Stimulated activated memory B cell treated with anti-CD40 and anti-IgM and Interleukin-4, amounts not matched to agents 10 μg/mL and 1 μg/mL and 100 μg/mL, for 72 hours (primary cell): ENCODE data around the gene SNRPD2.
A peak's percentile ranks its signal among the peaks of the same experiment; 100 is the strongest.

Experiments
- ATAC-seq: fragments of 150-1000 bp; cut with Tn5 transposase; 2 replicates; pipeline ENCODE4 v1.10.0; 2021
- H3K27ac Mint-ChIP-seq: one replicate; pipeline ENCODE4 v1.8.0; 2022; ENCODE audit warnings: mild to moderate bottlenecking, mixed read lengths
- H3K27me3 Mint-ChIP-seq: one replicate; pipeline ENCODE4 v1.8.0; 2022; ENCODE audit warnings: mixed read lengths
- H3K36me3 Mint-ChIP-seq: one replicate; pipeline ENCODE4 v1.8.0; 2022; ENCODE audit warnings: mixed read lengths
- H3K4me1 Mint-ChIP-seq: one replicate; pipeline ENCODE4 v1.8.0; 2022; ENCODE audit warnings: mixed read lengths
- H3K4me3 Mint-ChIP-seq: one replicate; pipeline ENCODE4 v1.8.0; 2022; ENCODE audit warnings: mild to moderate bottlenecking, moderate library complexity, mixed read lengths
- H3K9me3 Mint-ChIP-seq: one replicate; pipeline ENCODE4 v1.8.0; 2022; ENCODE audit warnings: mixed read lengths

SNRPD2 gene

GRCh38 chr19:45677351-45678230, 14.2 kb downstream of the SNRPD2 start:
- Mint-ChIP-seq H3K36me3 (peaks cover 6% of the 10 kb centered on the region), H3K4me1 (peaks cover 33% of the 10 kb centered on the region), H3K27ac (no peak overlapping the region), H3K27me3 (peaks cover 33% of the 10 kb centered on the region), H3K9me3 (no peaks in the 10 kb centered on the region), H3K4me3 (peak overlapping the region; percentile 75)
- peak; percentile 50 for ATAC-seq

- Mint-ChIP-seq H3K4me3 (peak overlapping the region; percentile 46), H3K27me3 (peaks cover 33% of the 10 kb centered on the region)
Observed at GRCh38 chr19:45676851-45677263, 14.9 kb downstream of the SNRPD2 start.

GRCh38 chr19:45674946-45675345, 16.8 kb downstream of the SNRPD2 start:
- ATAC-seq = no peak

More at GRCh38 chr19:45676851-45677263, 14.9 kb downstream of the SNRPD2 start:
- Mint-ChIP-seq H3K27ac (no peak overlapping the region), H3K9me3 (no peaks in the 10 kb centered on the region), H3K36me3 (peaks cover 3% of the 10 kb centered on the region), H3K4me1 (peaks cover 29% of the 10 kb centered on the region)
- ATAC-seq = peak; percentile 44

GRCh38 chr19:45670670-45671453, 20.9 kb downstream of the SNRPD2 start:
- Mint-ChIP-seq H3K9me3 (no peaks in the 10 kb centered on the region), H3K4me3 (peak overlapping the region; percentile 27), H3K4me1 (peaks cover 34% of the 10 kb centered on the region), H3K27ac (no peak overlapping the region), H3K27me3 (peaks cover 50% of the 10 kb centered on the region), H3K36me3 (no peaks in the 10 kb centered on the region)
- ATAC-seq = peak; percentile 51

More at GRCh38 chr19:45674946-45675345, 16.8 kb downstream of the SNRPD2 start:
- Mint-ChIP-seq H3K4me1 (peaks cover 32% of the 10 kb centered on the region), H3K27me3 (peaks cover 52% of the 10 kb centered on the region), H3K4me3 (no peak overlapping the region), H3K27ac (no peak overlapping the region), H3K36me3 (no peaks in the 10 kb centered on the region), H3K9me3 (no peaks in the 10 kb centered on the region)

- Mint-ChIP-seq H3K9me3 (no peaks in the 10 kb centered on the region), H3K4me3 (peak overlapping the region; percentile 75), H3K27ac (peak overlapping the region; percentile 56), H3K4me1 (peaks cover 34% of the 10 kb centered on the region), H3K36me3 (no peaks in the 10 kb centered on the region), H3K27me3 (peaks cover 66% of the 10 kb centered on the region)
- peak; percentile 21 for ATAC-seq
Observed at GRCh38 chr19:45668342-45668871, 23.3 kb downstream of the SNRPD2 start.

GRCh38 chr19:45667620-45668341, 24.0 kb downstream of the SNRPD2 start, which contains the start of gene GIPR:
Gene GIPR, plus strand, starts transcription at chr19:45668221. Its CDS starts 1,300 bp downstream, at chr19:45669521.
- H3K27ac Mint-ChIP-seq = peak within 1 kb of the TSS; percentile 56
- H3K9me3 Mint-ChIP-seq = no peaks in the 10 kb centered on the region
- peak within 1 kb of the TSS; percentile 75 for H3K4me3 Mint-ChIP-seq

GRCh38 chr19:45664575-45664974, 27.2 kb downstream of the SNRPD2 start:
- H3K27me3 Mint-ChIP-seq = peaks cover 66% of the 10 kb centered on the region
- ATAC-seq = no peak
- peaks cover 21% of the 10 kb centered on the region for H3K4me1 Mint-ChIP-seq
- no peaks in the 10 kb centered on the region for H3K9me3 Mint-ChIP-seq
- no peak overlapping the region for H3K27ac Mint-ChIP-seq
- no peaks in the 10 kb centered on the region for H3K36me3 Mint-ChIP-seq
- H3K4me3 Mint-ChIP-seq = no peak overlapping the region

More at GRCh38 chr19:45667620-45668341, 24.0 kb downstream of the SNRPD2 start, which contains the start of gene GIPR:
- Mint-ChIP-seq H3K27me3 (peaks cover 66% of the 10 kb centered on the region), H3K36me3 (no peaks in the 10 kb centered on the region), H3K4me1 (peaks cover 34% of the 10 kb centered on the region)
- peak; percentile 51 for ATAC-seq

- ATAC-seq = no peak
- Mint-ChIP-seq H3K9me3 (no peaks in the 10 kb centered on the region), H3K4me3 (no peak overlapping the region), H3K27me3 (peaks cover 66% of the 10 kb centered on the region), H3K27ac (no peak overlapping the region), H3K4me1 (peaks cover 13% of the 10 kb centered on the region), H3K36me3 (no peaks in the 10 kb centered on the region)
Observed at GRCh38 chr19:45663800-45664199, 28.0 kb downstream of the SNRPD2 start.

- H3K27ac Mint-ChIP-seq = no peak overlapping the region
- no peaks in the 10 kb centered on the region for H3K36me3 Mint-ChIP-seq
- H3K9me3 Mint-ChIP-seq = no peaks in the 10 kb centered on the region
- peaks cover 52% of the 10 kb centered on the region for H3K27me3 Mint-ChIP-seq
- H3K4me3 Mint-ChIP-seq = no peak overlapping the region
- H3K4me1 Mint-ChIP-seq = no peaks in the 10 kb centered on the region
- ATAC-seq = no peak
Observed at GRCh38 chr19:45660636-45661035, 31.1 kb downstream of the SNRPD2 start.

GRCh38 chr19:45659096-45659729, 32.5 kb downstream of the SNRPD2 start:
- no peak overlapping the region for H3K4me3 Mint-ChIP-seq
- H3K36me3 Mint-ChIP-seq = no peaks in the 10 kb centered on the region
- H3K9me3 Mint-ChIP-seq = no peaks in the 10 kb centered on the region

GRCh38 chr19:45657520-45658167, 34.1 kb downstream of the SNRPD2 start:
- no peaks in the 10 kb centered on the region for H3K4me1 Mint-ChIP-seq
- H3K9me3 Mint-ChIP-seq = no peaks in the 10 kb centered on the region
- no peak for ATAC-seq
- H3K27me3 Mint-ChIP-seq = peaks cover 35% of the 10 kb centered on the region
- no peak overlapping the region for H3K4me3 Mint-ChIP-seq
- H3K27ac Mint-ChIP-seq = no peak overlapping the region
- H3K36me3 Mint-ChIP-seq = no peaks in the 10 kb centered on the region

More at GRCh38 chr19:45659096-45659729, 32.5 kb downstream of the SNRPD2 start:
- Mint-ChIP-seq H3K27me3 (peaks cover 41% of the 10 kb centered on the region), H3K27ac (no peak overlapping the region), H3K4me1 (no peaks in the 10 kb centered on the region)
- peak; percentile 36 for ATAC-seq

- no peak overlapping the region for H3K4me3 Mint-ChIP-seq
- H3K9me3 Mint-ChIP-seq = no peaks in the 10 kb centered on the region
- ATAC-seq = no peak
- H3K4me1 Mint-ChIP-seq = no peaks in the 10 kb centered on the region
- peaks cover 32% of the 10 kb centered on the region for H3K27me3 Mint-ChIP-seq
- no peaks in the 10 kb centered on the region for H3K36me3 Mint-ChIP-seq
- no peak overlapping the region for H3K27ac Mint-ChIP-seq
Observed at GRCh38 chr19:45655073-45655472, 36.7 kb downstream of the SNRPD2 start.

GRCh38 chr19:45653634-45654033, 38.1 kb downstream of the SNRPD2 start:
- Mint-ChIP-seq H3K4me1 (no peaks in the 10 kb centered on the region), H3K36me3 (no peaks in the 10 kb centered on the region), H3K4me3 (no peak overlapping the region), H3K27ac (no peak overlapping the region), H3K9me3 (no peaks in the 10 kb centered on the region), H3K27me3 (peaks cover 18% of the 10 kb centered on the region)
- ATAC-seq = no peak

GRCh38 chr19:45650722-45651121, 41.0 kb downstream of the SNRPD2 start:
- ATAC-seq = no peak
- Mint-ChIP-seq H3K4me3 (no peak overlapping the region), H3K9me3 (no peaks in the 10 kb centered on the region), H3K27me3 (peaks cover 14% of the 10 kb centered on the region), H3K36me3 (no peaks in the 10 kb centered on the region), H3K4me1 (peaks cover 8% of the 10 kb centered on the region), H3K27ac (no peak overlapping the region)
